Middle frontal gyrus (tissue), 1 donor: ENCODE data around the gene COG6.

Experiments
- DNase-seq: peaks from one replicate; pipeline ENCODE4 v3.0.0-alpha.2; 2015; ENCODE audit warnings: low spot score; ENCODE audit errors: extremely low spot score

The COG6 gene

GRCh38 chr13:39676315-39676876 lies 20.9 kb downstream of the COG6 start:
- DNase-seq = no peak

GRCh38 chr13:39682310-39682709 lies 26.8 kb downstream of the COG6 start:
- DNase-seq = no peak

GRCh38 chr13:39682788-39683187 lies 27.3 kb downstream of the COG6 start:
- no peak for DNase-seq

GRCh38 chr13:39684531-39685137 lies 29.2 kb downstream of the COG6 start:
- peak; percentile 37 for DNase-seq

GRCh38 chr13:39685652-39686051 lies 30.2 kb downstream of the COG6 start:
- no peak for DNase-seq

DNA sequence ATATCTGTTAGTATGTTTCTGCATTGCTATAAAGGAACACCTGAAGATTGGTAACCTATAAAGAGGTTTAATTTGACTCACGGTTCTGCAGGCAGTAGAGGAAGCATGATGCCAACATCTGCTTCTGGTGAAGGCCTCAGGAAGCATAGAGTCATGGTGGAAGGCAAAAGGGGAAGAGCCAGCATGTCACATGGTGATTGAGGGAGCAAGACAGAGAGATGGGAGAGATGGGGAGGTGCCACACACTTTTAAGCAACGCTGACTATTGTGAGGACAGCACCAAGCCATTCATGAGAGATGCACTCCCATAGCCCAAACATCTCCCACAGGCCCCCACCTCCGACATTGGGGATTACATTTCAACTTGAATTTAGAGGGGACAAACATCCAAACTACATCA lies 32.8 kb downstream of the COG6 start:
- no peak for DNase-seq

DNA sequence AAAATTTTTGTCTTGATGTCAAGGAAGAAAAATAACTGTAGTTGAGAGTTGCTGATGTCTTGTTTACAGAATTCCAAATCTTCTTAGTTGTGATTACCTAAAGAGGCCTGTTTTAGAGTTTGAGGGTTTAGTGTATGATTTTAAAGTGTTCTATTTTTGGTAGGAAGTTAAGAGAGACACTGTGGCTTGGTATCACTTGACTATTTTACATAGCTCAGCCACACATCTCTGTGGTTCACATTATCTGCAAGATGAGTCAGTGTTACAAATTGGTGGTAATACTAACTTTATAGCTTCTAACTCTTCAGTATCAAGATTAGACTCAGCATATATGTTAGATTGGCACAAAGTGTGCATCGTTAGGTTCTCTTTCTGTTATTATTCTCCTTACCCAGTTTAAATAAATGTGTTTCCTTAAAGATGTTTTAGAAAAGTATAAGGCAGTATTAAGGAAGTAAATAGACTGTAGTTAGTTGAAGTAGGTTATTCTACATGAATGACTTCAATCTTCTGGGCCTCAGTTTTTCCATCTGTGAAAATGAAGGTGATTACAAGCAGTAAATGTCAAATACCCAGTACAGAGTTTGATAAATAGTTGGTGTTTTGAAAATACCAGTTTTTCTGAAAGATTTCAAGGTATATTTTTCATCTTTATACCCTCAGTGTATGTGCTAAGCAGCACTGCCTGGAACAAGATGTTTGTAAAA lies 33.4 kb downstream of the COG6 start:
- DNase-seq = no peak

- DNase-seq = no peak
Observed at GRCh38 chr13:39692660-39693438, 37.4 kb downstream of the COG6 start.

DNA sequence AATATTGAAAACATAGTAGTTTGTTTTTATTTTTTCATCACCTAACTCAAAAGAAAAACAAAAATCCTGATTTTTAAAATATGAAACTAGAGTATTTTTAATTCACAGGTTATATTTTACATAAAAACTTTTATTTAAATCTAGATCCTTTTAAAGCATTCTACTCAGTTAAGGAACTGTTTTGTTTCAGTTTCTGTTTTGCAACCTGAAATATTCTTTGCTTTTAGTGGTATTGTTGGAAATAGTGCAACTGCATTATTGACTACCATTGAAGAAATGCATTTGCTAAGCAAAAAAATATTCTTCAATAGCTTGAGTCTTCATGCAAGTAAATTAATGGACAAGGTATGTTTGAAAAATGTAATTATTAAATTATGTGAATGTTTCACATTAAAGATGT lies 43.8 kb downstream of the COG6 start:
- no peak for DNase-seq

- DNase-seq = no peak
Observed at GRCh38 chr13:39712626-39713025, 57.2 kb downstream of the COG6 start.

- DNase-seq = no peak
Observed at GRCh38 chr13:39729156-39729555, 73.7 kb downstream of the COG6 start.

GRCh38 chr13:39734952-39735351 lies 79.5 kb downstream of the COG6 start:
- no peak for DNase-seq

- DNase-seq = no peak
Observed at GRCh38 chr13:39737047-39737446, 81.6 kb downstream of the COG6 start.

GRCh38 chr13:39740761-39741160 lies 85.3 kb downstream of the COG6 start:
- no peak for DNase-seq

DNA sequence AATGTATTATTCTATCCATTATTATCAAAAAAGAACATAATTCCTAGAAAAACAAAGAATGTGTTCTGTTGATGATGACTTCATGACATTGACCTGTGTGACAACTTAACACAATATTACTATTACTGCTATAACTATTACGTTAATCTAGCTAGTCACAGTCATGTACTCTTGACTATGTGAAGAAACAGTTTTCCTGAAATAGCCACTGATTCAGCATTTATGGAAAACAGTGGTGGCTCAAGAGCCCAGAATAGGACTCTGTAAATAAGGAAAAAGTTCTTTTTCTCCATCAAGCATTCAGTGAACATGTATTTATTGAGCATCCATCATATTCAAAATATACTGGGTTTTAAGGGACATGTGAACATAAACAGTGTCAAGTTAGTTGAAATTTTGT lies 93.5 kb downstream of the COG6 start:
- no peak for DNase-seq

GRCh38 chr13:39749528-39749927 lies 94.1 kb downstream of the COG6 start:
- DNase-seq = no peak

- DNase-seq = no peak
Observed at GRCh38 chr13:39751805-39752204, 96.3 kb downstream of the COG6 start.

DNA sequence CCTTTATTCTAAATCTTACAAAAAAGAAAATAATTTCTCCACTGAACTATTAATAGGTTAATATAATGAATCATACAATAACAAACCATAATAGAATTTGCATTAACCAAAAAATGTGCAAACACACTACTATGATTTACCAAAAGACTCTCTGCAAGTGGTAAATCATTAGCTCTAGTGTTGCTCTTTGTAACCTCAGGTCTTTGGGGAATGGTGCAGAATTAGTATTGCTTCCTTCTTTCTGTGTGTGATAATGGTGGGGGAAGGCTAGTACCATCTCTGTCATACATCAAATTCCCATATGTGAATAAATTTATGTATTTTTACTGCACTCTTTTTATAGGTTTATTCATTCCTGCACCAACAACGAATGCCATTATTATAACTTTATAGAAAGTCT lies 105.1 kb downstream of the COG6 start:
- DNase-seq = no peak

DNA sequence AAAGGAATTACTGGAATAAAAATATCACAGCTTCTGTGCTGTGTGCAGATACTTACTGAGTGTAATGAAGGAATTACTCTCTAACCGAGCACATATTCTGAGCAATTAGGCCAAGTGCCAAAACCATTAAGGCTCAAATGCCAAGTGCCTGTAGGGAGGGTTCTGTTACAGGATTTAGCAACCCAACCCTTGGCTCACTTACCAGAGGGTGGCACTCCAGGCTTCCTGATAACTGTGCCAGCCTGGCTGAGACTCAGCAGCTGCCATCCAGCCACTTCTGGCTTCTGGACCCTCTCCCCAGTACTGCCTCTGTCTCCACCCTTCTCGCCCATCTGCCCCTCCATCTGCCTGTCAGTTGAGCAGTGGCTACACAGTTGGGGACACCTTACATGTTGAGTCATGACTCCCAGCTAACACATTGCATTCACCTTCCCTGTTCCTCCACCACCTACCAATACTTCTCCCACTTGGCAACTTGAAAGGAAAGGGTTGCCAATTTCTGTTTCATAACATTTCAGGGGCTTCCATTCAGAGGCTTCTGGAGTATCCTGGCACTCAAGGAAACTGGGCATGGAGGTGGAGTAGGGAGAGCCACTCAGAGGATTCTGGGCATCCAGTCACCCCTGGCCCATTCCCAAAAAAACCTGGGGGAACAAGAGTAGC lies 110.5 kb downstream of the COG6 start:
- peak; percentile 42 for DNase-seq

GRCh38 chr13:39766464-39767158 lies 111.1 kb downstream of the COG6 start:
- no peak for DNase-seq
